NCI-H345 (cell line): Measurements from ENCODE around the gene FNIP1.
"Not testable (repeated sequence)": the region's sequence is repeated elsewhere in the genome, so short reads cannot be mapped to it uniquely, and the experiment has no call there.

Experiments
- DNase-seq: peaks from one replicate; lab custom pipeline; 2025; lab: John Stamatoyannopoulos, UW

Gene FNIP1

GRCh38 chr5:131607903-131608540, 188.8 kb downstream of the FNIP1 start:
- no peak for DNase-seq

GRCh38 chr5:131607418-131607817, 189.4 kb downstream of the FNIP1 start:
- no peak for DNase-seq

- DNase-seq, result no peak
Observed at GRCh38 chr5:131605086-131605485, 191.7 kb downstream of the FNIP1 start.

GRCh38 chr5:131595088-131596033, 201.5 kb downstream of the FNIP1 start:
- DNase-seq, result no peak

- DNase-seq, result no peak
Observed at GRCh38 chr5:131593921-131594320, 202.9 kb downstream of the FNIP1 start.

- DNase-seq, result not testable (repeated sequence)
Observed at GRCh38 chr5:131593436-131593835, 203.4 kb downstream of the FNIP1 start.
